Measurements from ENCODE around the gene GIMD1.

GIMD1 gene

DNA sequence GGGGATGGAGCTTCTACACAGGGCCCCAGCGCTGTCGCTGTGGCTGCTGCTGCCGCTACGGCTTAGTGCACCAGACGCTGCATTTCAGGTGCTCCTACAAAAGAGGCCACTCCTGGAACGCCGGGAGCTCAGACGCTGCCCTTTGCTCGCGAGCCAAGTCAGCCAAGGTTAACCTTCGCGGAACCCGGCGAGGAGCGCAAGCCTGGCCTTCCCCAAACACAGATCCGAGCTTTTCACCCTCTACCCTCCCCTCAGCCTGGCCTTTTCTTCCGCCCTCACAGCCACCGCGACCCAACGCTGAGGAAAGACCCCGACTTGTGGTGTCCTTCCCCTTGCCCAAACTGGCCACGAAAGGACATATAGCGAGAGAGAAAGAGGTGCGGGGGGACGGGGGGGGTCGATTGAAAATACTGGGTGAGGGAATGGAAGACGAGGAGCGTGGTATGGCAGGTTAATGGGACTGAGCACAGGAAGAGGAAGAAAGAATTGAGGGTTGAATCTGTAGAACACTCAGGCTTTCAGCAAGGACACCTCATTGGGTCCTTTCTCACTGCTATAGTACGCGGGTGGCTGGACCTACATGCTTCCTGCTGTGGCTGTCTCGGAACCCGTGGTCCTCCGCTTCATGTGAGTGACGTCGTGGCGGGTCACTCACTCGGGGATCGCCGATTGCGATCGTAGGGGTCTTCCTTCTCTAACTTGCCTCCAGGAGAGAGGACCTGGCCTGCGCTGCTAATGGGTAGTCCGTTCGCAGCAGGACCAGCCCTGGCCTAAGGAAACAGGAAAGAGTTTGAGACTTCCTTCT lies 52.4 kb downstream of the GIMD1 start, which contains the start of the genes AIMP1 and TBCK:
AIMP1 (plus strand) TSS at position 583 of the 805 bp plus-strand sequence. CDS start 8,460 bp downstream, outside the sequence.
TBCK (minus strand) TSS at position 242 of the 805 bp plus-strand sequence. CDS start 7,249 bp downstream, outside the sequence.
- Histone ChIP-seq H3K27me3 (replicated peaks in 2 of 5; ENCODE audit: control insufficient read depth in 4 of 5, insufficient read depth in 5 of 5, low read length in 4 of 5) (no peaks in the 10 kb centered on the region), H3K27ac (ENCODE audit: insufficient read depth in 1 of 2, low read depth in 1 of 2, low read length in 2 of 2, poor library complexity in 1 of 2, severe bottlenecking in 2 of 2) (peak within 1 kb of the TSS; percentile 100), H3K4me3 (ENCODE audit: control insufficient read depth in 1 of 7, extremely low read depth in 1 of 7, insufficient read depth in 4 of 7, low read depth in 2 of 7, low read length in 6 of 7) (peak within 1 kb of the TSS; percentile 89 to 100 (median 98)), H3K4me1 (ENCODE audit: control extremely low read depth in 1 of 4, control insufficient read depth in 4 of 4, insufficient read depth in 4 of 4, low read length in 3 of 4) (peaks cover 17 to 33% (median 19%) of the 10 kb centered on the region in 4 experiments), H3K9me3 (ENCODE audit: control extremely low read depth in 1 of 5, control insufficient read depth in 4 of 5, insufficient read depth in 2 of 5, low read depth in 1 of 5, low read length in 4 of 5) (no peaks in the 10 kb centered on the region), H3K36me3 (ENCODE audit: control insufficient read depth in 4 of 4, insufficient read depth in 4 of 4, low read length in 3 of 4) (peaks cover 0 to 6% (median 2%) of the 10 kb centered on the region in 4 experiments)
- POLR2A ChIA-PET: interaction anchor here (0.6 to 1.1 kb wide), 5 partner anchors 11 to 66 kb away, joined by 3 read pairs; no protein-coding TSS in a partner anchor
- under 1% methylated on average over 37 of the region's 44 CpGs for WGBS (ENCODE audit: insufficient coverage)
- peak; percentile 96 to 98 (median 97) for DNase-seq
- CTCF ChIA-PET: interaction anchor here (1.6 kb wide), 1 partner anchor 11 kb away, joined by 4 read pairs; no protein-coding TSS in a partner anchor

GRCh38 chr4:106315476-106315967 lies 53.1 kb downstream of the GIMD1 start:
- ChIA-PET CTCF (interaction anchor here (1.6 kb wide), 1 partner anchor 12 kb away, joined by 4 read pairs; no protein-coding TSS in a partner anchor), POLR2A (interaction anchor here (0.9 to 1.1 kb wide), 3 partner anchors 12 to 30 kb away, joined by 3 read pairs; no protein-coding TSS in a partner anchor)
- WGBS (ENCODE audit: insufficient coverage): 0% methylated on average over 12 of the region's 13 CpGs
- Histone ChIP-seq H3K36me3 (ENCODE audit: control insufficient read depth in 4 of 4, insufficient read depth in 4 of 4, low read length in 3 of 4) (peaks cover 0 to 3% (median under 1%) of the 10 kb centered on the region in 4 experiments), H3K27ac (ENCODE audit: insufficient read depth in 1 of 2, low read depth in 1 of 2, low read length in 2 of 2, poor library complexity in 1 of 2, severe bottlenecking in 2 of 2) (peak overlapping the region; percentile 100), H3K4me3 (ENCODE audit: control insufficient read depth in 1 of 7, extremely low read depth in 1 of 7, insufficient read depth in 4 of 7, low read depth in 2 of 7, low read length in 6 of 7) (peak overlapping the region; percentile 89 to 100 (median 98)), H3K4me1 (ENCODE audit: control extremely low read depth in 1 of 4, control insufficient read depth in 4 of 4, insufficient read depth in 4 of 4, low read length in 3 of 4) (peaks cover 17 to 33% (median 19%) of the 10 kb centered on the region in 4 experiments), H3K27me3 (replicated peaks in 2 of 5; ENCODE audit: control insufficient read depth in 4 of 5, insufficient read depth in 5 of 5, low read length in 4 of 5) (no peaks in the 10 kb centered on the region), H3K9me3 (ENCODE audit: control extremely low read depth in 1 of 5, control insufficient read depth in 4 of 5, insufficient read depth in 2 of 5, low read depth in 1 of 5, low read length in 4 of 5) (no peaks in the 10 kb centered on the region)
- peak; percentile 28 to 69 (median 66) for DNase-seq

DNA sequence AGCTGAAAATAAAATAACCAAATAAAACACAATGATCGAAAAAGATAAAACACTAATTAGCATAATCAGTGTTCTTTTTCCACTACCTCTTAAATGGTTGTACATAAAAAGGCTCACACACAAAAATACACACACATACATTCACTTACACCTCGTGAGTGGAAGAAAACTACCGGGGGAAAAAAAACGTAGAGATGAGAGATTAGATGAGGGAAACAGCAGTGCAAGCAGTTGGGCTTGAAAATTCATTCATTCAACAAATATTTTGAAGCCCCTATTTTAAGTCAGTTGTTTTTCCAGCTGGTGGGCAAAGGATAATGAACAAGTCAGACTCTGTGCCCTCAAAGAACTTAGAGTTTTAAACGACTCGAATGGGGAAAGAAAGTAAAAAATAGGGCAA lies 53.6 kb downstream of the GIMD1 start:
- H3K27me3 ChIP-seq (replicated peaks in 2 of 5; ENCODE audit: control insufficient read depth in 4 of 5, insufficient read depth in 5 of 5, low read length in 4 of 5): no peaks in the 10 kb centered on the region
- ChIA-PET POLR2A (interaction anchor here (0.6 to 0.9 kb wide), 2 partner anchors 11 to 13 kb away, joined by 3 read pairs; no protein-coding TSS in a partner anchor), CTCF (interaction anchor here (1.6 kb wide), 1 partner anchor 12 kb away, joined by 4 read pairs; no protein-coding TSS in a partner anchor)
- H3K9me3 ChIP-seq (ENCODE audit: control extremely low read depth in 1 of 5, control insufficient read depth in 4 of 5, insufficient read depth in 2 of 5, low read depth in 1 of 5, low read length in 4 of 5): no peaks in the 10 kb centered on the region
- peaks cover 17 to 33% (median 19%) of the 10 kb centered on the region in 4 experiments for H3K4me1 ChIP-seq (ENCODE audit: control extremely low read depth in 1 of 4, control insufficient read depth in 4 of 4, insufficient read depth in 4 of 4, low read length in 3 of 4)
- WGBS (ENCODE audit: insufficient coverage): no CpG with 5 or more reads among the region's 6 CpGs
- H3K27ac ChIP-seq (ENCODE audit: insufficient read depth in 1 of 2, low read depth in 1 of 2, low read length in 2 of 2, poor library complexity in 1 of 2, severe bottlenecking in 2 of 2): peak overlapping the region; percentile 100
- DNase-seq: peak in 2 of 3 donors; percentile 5 to 24
- H3K36me3 ChIP-seq (ENCODE audit: control insufficient read depth in 4 of 4, insufficient read depth in 4 of 4, low read length in 3 of 4): no peaks in the 10 kb centered on the region
- peak overlapping the region in 6 of 7 experiments; percentile 95 to 100 (median 98) for H3K4me3 ChIP-seq (ENCODE audit: control insufficient read depth in 1 of 7, extremely low read depth in 1 of 7, insufficient read depth in 4 of 7, low read depth in 2 of 7, low read length in 6 of 7)

DNA sequence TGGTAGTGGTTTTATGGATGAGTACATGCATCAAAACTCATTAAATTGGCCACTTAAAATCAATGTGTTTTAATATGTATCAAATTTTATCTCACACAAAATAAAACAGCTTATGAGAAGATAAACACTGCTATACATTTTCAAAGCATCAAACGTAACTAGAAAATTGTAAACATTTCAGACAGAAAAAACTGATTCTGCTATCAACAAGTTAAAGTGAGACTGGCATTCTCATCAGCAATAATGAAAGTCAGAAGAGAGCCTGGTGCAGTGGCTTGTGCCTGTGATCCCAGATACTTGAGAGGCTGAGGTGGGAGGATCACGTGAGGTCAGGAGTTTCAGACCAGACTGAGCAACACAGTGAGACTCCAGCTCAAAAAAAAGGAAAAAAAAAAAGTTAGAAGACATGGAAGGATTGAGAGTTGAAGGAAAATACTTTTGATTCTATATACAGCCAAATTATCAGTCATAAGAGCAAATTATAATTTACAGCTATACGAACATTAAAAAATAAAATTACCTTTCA lies 55.5 kb downstream of the GIMD1 start:
- peaks cover 0 to 7% (median 3%) of the 10 kb centered on the region in 4 experiments for H3K36me3 ChIP-seq (ENCODE audit: control insufficient read depth in 4 of 4, insufficient read depth in 4 of 4, low read length in 3 of 4)
- H3K27ac ChIP-seq (ENCODE audit: insufficient read depth in 1 of 2, low read depth in 1 of 2, low read length in 2 of 2, poor library complexity in 1 of 2, severe bottlenecking in 2 of 2): no peak overlapping the region
- ChIA-PET CTCF (interaction anchor here (1.1 to 1.4 kb wide), 2 partner anchors 8 to 58 kb away, joined by 3 to 12 read pairs; no protein-coding TSS in a partner anchor), POLR2A (no interaction called here)
- H3K4me1 ChIP-seq (ENCODE audit: control extremely low read depth in 1 of 4, control insufficient read depth in 4 of 4, insufficient read depth in 4 of 4, low read length in 3 of 4): peaks cover 16 to 28% (median 18%) of the 10 kb centered on the region in 4 experiments
- no peaks in the 10 kb centered on the region for H3K9me3 ChIP-seq (ENCODE audit: control extremely low read depth in 1 of 5, control insufficient read depth in 4 of 5, insufficient read depth in 2 of 5, low read depth in 1 of 5, low read length in 4 of 5)
- no CpG with 5 or more reads among the region's 3 CpGs for WGBS (ENCODE audit: insufficient coverage)
- DNase-seq: no peak
- H3K4me3 ChIP-seq (ENCODE audit: control insufficient read depth in 1 of 7, extremely low read depth in 1 of 7, insufficient read depth in 4 of 7, low read depth in 2 of 7, low read length in 6 of 7): no peak overlapping the region
- no peaks in the 10 kb centered on the region for H3K27me3 ChIP-seq (replicated peaks in 2 of 5; ENCODE audit: control insufficient read depth in 4 of 5, insufficient read depth in 5 of 5, low read length in 4 of 5)

- ChIA-PET POLR2A (no interaction called here), CTCF (no interaction called here)
- Histone ChIP-seq H3K9me3 (ENCODE audit: control extremely low read depth in 1 of 5, control insufficient read depth in 4 of 5, insufficient read depth in 2 of 5, low read depth in 1 of 5, low read length in 4 of 5) (no peaks in the 10 kb centered on the region), H3K27ac (ENCODE audit: insufficient read depth in 1 of 2, low read depth in 1 of 2, low read length in 2 of 2, poor library complexity in 1 of 2, severe bottlenecking in 2 of 2) (no peak overlapping the region), H3K27me3 (replicated peaks in 2 of 5; ENCODE audit: control insufficient read depth in 4 of 5, insufficient read depth in 5 of 5, low read length in 4 of 5) (no peaks in the 10 kb centered on the region), H3K36me3 (ENCODE audit: control insufficient read depth in 4 of 4, insufficient read depth in 4 of 4, low read length in 3 of 4) (peaks cover 0 to 7% (median 3%) of the 10 kb centered on the region in 4 experiments), H3K4me1 (ENCODE audit: control extremely low read depth in 1 of 4, control insufficient read depth in 4 of 4, insufficient read depth in 4 of 4, low read length in 3 of 4) (peaks cover 9 to 21% (median 12%) of the 10 kb centered on the region in 4 experiments), H3K4me3 (ENCODE audit: control insufficient read depth in 1 of 7, extremely low read depth in 1 of 7, insufficient read depth in 4 of 7, low read depth in 2 of 7, low read length in 6 of 7) (no peak overlapping the region)
- no peak for DNase-seq
- no CpG with 5 or more reads among the region's 1 CpG for WGBS (ENCODE audit: insufficient coverage)
Observed at GRCh38 chr4:106312377-106312776, 56.2 kb downstream of the GIMD1 start.
